ENCODE measurements around the gene PPOX.
A peak's percentile ranks its signal among the peaks of the same experiment; 100 is the strongest.

PPOX gene

GRCh38 chr1:161175771-161176453 is 9.7 kb downstream of the PPOX start:
- DNase-seq = no peak

GRCh38 chr1:161176468-161177111 is 10.4 kb downstream of the PPOX start:
- no peak for TF ChIP-seq GATA1 (IDR thresholded peaks at IDR 0.05; ENCODE audit: low read depth, low read length)
- TF ChIP-seq POLR2A (IDR thresholded peaks at IDR 0.05; ENCODE audit: low read length) = no peak
- DNase-seq = peak in 1 of 2 experiments; percentile 64

More at GRCh38 chr1:161175771-161176453, 9.7 kb downstream of the PPOX start:
- no peak for TF ChIP-seq POLR2A (IDR thresholded peaks at IDR 0.05; ENCODE audit: low read length)
- no peak for TF ChIP-seq GATA1 (IDR thresholded peaks at IDR 0.05; ENCODE audit: low read depth, low read length)

DNA sequence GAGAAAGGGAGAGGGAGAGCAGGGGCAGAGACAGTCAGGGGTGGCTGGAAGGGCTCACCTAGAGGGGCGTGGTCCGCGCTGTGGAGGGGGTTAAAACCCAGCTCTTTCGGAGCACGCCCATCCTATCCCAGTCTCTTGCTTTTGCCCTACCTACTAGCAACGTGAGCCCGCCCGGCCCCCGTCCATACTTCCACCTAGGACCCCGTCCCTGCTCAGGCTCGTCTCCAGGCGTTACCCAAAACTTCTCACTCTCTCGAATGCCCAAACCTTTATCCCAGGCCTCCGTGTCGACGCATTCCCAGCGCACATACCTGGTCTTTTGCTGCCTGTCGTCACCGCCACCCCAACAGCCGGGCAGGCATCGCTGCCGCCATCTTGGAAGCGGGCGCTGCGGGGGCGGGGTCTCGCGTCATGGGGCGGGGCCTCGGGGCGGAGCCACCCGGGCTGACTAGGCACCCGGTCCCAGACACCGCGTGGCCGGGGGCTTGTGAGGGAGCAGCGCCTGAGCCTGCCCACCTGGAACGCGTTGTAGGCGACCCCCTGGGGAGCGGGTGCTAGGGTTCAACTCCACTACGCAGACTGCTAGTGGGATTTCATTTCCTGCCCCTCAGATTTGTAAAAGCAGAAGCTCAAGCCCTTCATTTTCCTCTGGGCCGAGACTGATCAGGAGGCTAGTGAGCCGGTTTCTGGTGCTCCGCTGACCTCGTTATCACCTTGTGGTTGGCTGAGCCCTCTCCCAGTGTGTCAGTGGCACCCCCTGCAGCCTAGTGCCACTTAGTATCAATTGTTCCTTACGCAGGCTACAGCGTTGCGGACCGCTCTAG is 11.1 kb downstream of the PPOX start, which contains the start of gene B4GALT3:
B4GALT3 (minus strand) TSS at position 396 of the 824 bp plus-strand sequence. CDS start 1,447 bp downstream, outside the sequence.
- peak; percentile 90 to 94 for DNase-seq
- TF ChIP-seq GATA1 (IDR thresholded peaks at IDR 0.05; ENCODE audit: low read depth, low read length) (no peak), POLR2A (IDR thresholded peaks at IDR 0.05; ENCODE audit: low read length) (peak; percentile 94)

DNA sequence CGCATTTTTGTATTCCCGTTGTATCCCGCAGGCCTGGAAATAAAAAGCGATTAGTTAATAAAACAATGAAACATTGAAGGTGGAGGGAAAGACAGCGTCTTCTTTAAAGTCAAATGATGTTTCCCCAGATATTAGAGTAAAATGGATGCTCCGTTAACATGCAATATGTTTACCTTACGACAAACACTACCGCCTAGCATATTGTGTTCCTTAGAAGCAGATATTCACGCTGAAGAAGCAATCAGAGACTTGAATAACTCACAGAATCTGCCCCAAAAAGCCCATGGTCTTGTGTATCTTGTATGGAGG is 11.7 kb downstream of the PPOX start:
- TF ChIP-seq GATA1 (IDR thresholded peaks at IDR 0.05; ENCODE audit: low read depth, low read length) = no peak
- no peak for TF ChIP-seq POLR2A (IDR thresholded peaks at IDR 0.05; ENCODE audit: low read length)

GRCh38 chr1:161179698-161180097 is 13.5 kb downstream of the PPOX start:
- no peak for DNase-seq
- TF ChIP-seq GATA1 (IDR thresholded peaks at IDR 0.05; ENCODE audit: low read depth, low read length) = no peak
- no peak for TF ChIP-seq POLR2A (IDR thresholded peaks at IDR 0.05; ENCODE audit: low read length)

More for the DNA sequence above, 11.7 kb downstream of the PPOX start:
- DNase-seq = no peak

DNA sequence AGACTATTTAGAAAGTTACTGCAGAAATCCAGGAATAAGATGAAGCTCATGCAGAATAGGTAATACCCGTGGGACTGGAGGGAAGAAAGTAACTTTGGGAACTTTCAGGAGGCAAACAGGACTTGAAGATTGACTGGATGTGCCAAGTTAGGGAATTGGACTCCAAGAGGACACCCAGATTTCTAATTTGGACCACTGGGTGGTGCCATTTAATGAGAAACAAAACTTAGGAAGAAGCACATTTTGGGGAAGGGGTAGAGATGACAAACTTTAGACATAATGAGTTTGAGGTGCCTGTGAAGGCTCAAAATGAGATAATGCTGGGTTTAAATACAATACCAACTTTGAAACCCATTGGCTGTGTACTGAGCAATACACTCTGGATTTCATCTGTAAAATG is 14.4 kb downstream of the PPOX start:
- TF ChIP-seq POLR2A (IDR thresholded peaks at IDR 0.05; ENCODE audit: low read length) (no peak), GATA1 (IDR thresholded peaks at IDR 0.05; ENCODE audit: low read depth, low read length) (no peak)
- no peak for DNase-seq

- TF ChIP-seq GATA1 (IDR thresholded peaks at IDR 0.05; ENCODE audit: low read depth, low read length) = no peak
- DNase-seq = peak; percentile 19 to 57
Measured at GRCh38 chr1:161182214-161182613, 16.0 kb downstream of the PPOX start.

GRCh38 chr1:161185282-161185682 is 19.1 kb downstream of the PPOX start:
- TF ChIP-seq POLR2A (IDR thresholded peaks at IDR 0.05; ENCODE audit: low read length) (no peak), GATA1 (IDR thresholded peaks at IDR 0.05; ENCODE audit: low read depth, low read length) (no peak)
- peak; percentile 22 to 34 for DNase-seq

DNA sequence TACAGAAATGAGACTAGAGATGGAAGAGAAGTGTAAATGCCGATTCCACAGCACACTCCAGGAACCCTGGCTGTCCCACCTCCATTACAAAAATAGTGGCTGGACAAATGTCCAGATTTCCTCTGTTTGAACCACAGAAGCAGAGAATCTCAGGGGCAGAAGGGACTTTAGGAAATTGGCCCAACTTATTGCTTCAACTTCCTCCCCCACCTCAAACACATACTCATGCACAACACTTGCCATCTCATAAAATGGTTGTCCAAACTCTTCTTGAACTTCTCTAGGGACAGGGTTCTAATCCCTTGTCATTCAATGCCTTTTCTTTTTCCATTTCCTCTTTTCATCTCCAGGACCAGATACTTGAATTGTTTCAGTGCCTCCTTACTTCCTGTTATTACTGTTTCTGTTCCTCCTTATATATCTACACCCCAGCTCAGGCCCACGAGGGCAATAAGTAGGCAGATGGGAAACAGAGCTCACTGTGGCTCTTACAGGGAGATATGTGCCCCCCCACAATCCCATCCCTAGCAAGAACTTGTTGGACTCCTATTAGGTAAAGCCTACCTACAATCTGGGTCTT is 19.6 kb downstream of the PPOX start:
- TF ChIP-seq POLR2A (IDR thresholded peaks at IDR 0.05; ENCODE audit: low read length) = no peak
- no peak for TF ChIP-seq GATA1 (IDR thresholded peaks at IDR 0.05; ENCODE audit: low read depth, low read length)
- DNase-seq = no peak

DNA sequence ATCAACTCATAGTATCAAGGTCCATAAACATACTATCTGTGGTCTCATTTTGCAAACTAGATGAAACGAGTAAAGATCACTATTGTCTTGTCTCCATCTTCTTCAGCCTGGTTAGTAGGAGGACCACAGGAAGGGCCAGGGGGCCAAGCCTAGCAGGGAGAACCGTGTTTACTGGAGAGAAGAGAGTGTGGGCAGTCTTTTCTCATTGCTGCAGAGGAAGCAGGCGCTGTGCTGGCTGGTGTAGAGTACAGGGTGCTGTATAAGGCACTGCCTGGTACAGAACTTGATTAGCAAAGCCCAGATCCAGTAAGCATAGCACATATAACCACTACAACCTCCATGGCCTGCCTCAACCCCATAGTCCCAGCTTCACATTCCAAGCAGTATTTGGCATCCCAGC is 21.1 kb downstream of the PPOX start:
- TF ChIP-seq GATA1 (IDR thresholded peaks at IDR 0.05; ENCODE audit: low read depth, low read length) (no peak), POLR2A (IDR thresholded peaks at IDR 0.05; ENCODE audit: low read length) (no peak)
- DNase-seq = no peak

DNA sequence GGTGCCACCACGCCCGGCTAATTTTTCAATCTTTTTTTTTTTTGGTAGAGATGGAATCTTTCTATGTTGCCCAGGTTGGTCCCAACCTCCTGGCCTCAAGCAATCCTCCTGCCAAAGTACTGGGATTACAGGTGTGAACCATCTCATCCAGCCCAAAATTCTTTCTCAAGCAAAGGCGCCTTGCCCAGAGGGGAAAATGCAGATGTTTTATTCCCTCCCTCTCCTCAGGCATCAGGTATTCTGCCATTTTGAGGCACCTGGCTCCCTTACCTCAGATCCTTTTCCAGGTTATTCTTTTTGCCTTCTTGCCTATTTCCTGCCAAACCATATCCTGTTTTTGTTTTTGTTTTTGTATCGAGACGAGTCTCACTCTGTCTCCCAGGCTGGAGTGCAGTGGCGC is 22.2 kb downstream of the PPOX start:
- no peak for DNase-seq
- TF ChIP-seq POLR2A (IDR thresholded peaks at IDR 0.05; ENCODE audit: low read length) (no peak), GATA1 (IDR thresholded peaks at IDR 0.05; ENCODE audit: low read depth, low read length) (no peak)

GRCh38 chr1:161189036-161189435 is 22.8 kb downstream of the PPOX start:
- TF ChIP-seq POLR2A (IDR thresholded peaks at IDR 0.05; ENCODE audit: low read length) = no peak
- TF ChIP-seq GATA1 (IDR thresholded peaks at IDR 0.05; ENCODE audit: low read depth, low read length) = no peak
- no peak for DNase-seq

- no peak for DNase-seq
- TF ChIP-seq POLR2A (IDR thresholded peaks at IDR 0.05; ENCODE audit: low read length) = no peak
- no peak for TF ChIP-seq GATA1 (IDR thresholded peaks at IDR 0.05; ENCODE audit: low read depth, low read length)
Measured at GRCh38 chr1:161190962-161191521, 24.8 kb downstream of the PPOX start.

- no peak for DNase-seq
- TF ChIP-seq POLR2A (IDR thresholded peaks at IDR 0.05; ENCODE audit: low read length) (no peak), GATA1 (IDR thresholded peaks at IDR 0.05; ENCODE audit: low read depth, low read length) (no peak)
Measured at GRCh38 chr1:161191971-161192370, 25.7 kb downstream of the PPOX start.

All from erythroblast (primary cell).